ENCODE results near the gene NQO2.

Gene NQO2

DNA sequence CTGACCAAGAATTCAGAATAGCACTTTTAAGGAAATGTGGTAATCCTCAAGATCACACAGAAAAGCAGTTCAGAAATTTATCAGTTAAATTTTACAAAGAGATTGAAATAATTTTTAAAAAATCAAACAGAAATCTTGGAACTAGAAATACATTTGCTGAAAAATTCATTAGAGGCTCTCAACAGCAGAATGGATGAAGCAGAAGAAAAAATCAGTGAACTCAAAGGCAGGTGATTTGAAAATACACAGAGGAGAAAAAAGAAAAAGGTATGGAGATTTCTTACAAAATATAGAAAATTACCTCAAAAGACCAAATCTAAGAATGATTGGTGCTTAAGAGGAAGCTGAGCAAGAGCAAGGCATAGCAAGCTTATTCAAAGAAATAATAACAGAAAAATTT lies 11.5 kb downstream of the NQO2 start:
- Histone ChIP-seq H3K27ac (no peak overlapping the region), H3K4me3 (ENCODE audit: low read depth, low read length) (no peak overlapping the region), H3K9me3 (ENCODE audit: severe bottlenecking) (peaks cover 19% of the 10 kb centered on the region), H3K36me3 (peaks cover 50% of the 10 kb centered on the region), H3K27me3 (ENCODE audit: insufficient read depth, low read depth, severe bottlenecking) (no peaks in the 10 kb centered on the region)
- TF ChIP-seq, protein P1, sequence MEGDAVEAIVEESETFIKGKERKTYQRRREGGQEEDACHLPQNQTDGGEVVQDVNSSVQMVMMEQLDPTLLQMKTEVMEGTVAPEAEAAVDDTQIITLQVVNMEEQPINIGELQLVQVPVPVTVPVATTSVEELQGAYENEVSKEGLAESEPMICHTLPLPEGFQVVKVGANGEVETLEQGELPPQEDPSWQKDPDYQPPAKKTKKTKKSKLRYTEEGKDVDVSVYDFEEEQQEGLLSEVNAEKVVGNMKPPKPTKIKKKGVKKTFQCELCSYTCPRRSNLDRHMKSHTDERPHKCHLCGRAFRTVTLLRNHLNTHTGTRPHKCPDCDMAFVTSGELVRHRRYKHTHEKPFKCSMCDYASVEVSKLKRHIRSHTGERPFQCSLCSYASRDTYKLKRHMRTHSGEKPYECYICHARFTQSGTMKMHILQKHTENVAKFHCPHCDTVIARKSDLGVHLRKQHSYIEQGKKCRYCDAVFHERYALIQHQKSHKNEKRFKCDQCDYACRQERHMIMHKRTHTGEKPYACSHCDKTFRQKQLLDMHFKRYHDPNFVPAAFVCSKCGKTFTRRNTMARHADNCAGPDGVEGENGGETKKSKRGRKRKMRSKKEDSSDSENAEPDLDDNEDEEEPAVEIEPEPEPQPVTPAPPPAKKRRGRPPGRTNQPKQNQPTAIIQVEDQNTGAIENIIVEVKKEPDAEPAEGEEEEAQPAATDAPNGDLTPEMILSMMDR (IDR thresholded peaks at IDR 0.05; ENCODE audit: low read depth, low read length): no peak
- DNase-seq: no peak

DNA sequence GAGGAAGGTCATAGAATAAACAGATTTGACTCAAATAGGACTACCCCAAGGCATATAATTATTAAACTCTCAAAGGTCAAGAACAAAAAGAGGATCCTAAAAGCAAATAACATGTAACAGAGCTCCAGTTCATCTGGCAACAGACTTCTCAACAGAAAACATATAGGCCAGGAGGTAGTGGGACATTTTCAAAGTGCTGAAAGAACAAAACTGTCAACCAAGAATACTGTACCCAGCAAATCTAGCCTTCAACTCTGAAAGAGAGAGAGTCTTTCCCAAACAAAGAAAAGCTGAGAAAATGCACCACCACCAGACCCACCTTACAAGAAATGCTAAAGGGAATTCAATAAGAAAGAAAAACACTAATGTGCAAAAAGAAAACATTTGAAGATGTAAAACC lies 11.9 kb downstream of the NQO2 start:
- H3K27me3 ChIP-seq (ENCODE audit: insufficient read depth, low read depth, severe bottlenecking): no peaks in the 10 kb centered on the region
- H3K36me3 ChIP-seq: peaks cover 50% of the 10 kb centered on the region

DNA sequence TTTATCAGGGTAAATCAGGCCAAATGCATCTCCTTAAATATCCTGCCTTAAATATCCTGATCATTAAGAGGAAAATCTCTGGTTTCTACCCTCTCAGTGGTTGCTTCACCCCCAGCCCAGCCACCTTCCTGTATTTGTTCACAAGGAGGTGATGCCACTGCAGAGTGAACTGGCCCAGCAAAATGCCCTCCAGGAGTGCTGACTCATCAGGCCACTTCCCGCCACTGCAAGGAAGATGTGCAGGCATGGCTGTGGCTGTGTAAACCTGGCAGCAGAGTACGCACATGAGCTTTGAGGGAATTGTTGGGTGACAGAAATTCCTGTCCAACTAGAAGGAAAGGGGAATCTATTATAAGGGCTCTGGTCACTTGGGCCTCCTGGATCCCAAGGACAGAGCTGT lies 13.8 kb downstream of the NQO2 start:
- Histone ChIP-seq H3K9me3 (ENCODE audit: severe bottlenecking) (peaks cover 19% of the 10 kb centered on the region), H3K36me3 (peaks cover 47% of the 10 kb centered on the region), H3K4me3 (ENCODE audit: low read depth, low read length) (no peak overlapping the region), H3K27ac (no peak overlapping the region), H3K27me3 (ENCODE audit: insufficient read depth, low read depth, severe bottlenecking) (no peaks in the 10 kb centered on the region)
- DNase-seq: no peak
- TF ChIP-seq, protein P1 (IDR thresholded peaks at IDR 0.05; ENCODE audit: low read depth, low read length): no peak

More for the DNA sequence above, 11.9 kb downstream of the NQO2 start:
- H3K27ac ChIP-seq: no peak overlapping the region
- no peak for DNase-seq
- H3K4me3 ChIP-seq (ENCODE audit: low read depth, low read length): no peak overlapping the region
- H3K9me3 ChIP-seq (ENCODE audit: severe bottlenecking): peaks cover 19% of the 10 kb centered on the region
- TF ChIP-seq, protein P1 (IDR thresholded peaks at IDR 0.05; ENCODE audit: low read depth, low read length): no peak

DNA sequence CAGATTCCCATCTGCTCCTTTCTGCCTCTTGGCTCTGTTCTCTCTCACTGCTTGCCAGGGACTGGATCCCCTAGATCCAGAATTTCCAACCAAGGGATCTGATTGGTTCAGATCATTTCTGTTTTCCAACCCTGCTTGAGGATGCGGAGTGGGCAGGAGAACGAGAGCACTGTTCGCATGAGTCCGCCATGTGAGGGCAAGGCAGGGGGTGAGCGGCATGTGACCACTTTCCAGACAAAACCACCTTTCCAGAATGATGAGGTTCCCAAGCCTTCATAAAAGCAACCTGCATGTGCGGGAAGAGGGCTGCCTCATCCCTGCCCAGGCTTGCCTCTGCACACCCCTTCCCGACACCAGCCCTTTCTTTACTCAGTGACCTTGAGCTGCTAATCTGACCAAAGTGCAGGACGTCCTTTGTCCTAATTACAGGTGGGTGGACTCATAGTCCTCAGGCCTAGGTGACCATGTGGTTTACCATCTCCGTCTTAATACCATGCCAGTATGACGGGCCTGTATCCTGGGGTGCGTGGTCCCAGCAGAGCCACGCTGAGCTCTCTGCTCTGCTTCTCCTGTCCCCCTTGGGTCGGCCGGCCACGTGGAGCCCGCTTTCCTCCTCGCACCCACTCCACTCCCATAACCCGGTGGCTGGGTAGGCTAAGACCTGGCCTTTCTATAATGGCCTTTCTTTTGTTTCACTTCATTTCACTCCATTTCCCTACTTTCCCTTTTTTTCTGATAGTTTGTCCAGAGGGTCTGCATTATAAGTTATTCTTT lies 14.4 kb downstream of the NQO2 start:
- TF ChIP-seq, protein P1 (IDR thresholded peaks at IDR 0.05; ENCODE audit: low read depth, low read length): no peak
- Histone ChIP-seq H3K36me3 (peaks cover 47% of the 10 kb centered on the region), H3K9me3 (ENCODE audit: severe bottlenecking) (peaks cover 16% of the 10 kb centered on the region), H3K27ac (no peak overlapping the region), H3K27me3 (ENCODE audit: insufficient read depth, low read depth, severe bottlenecking) (no peaks in the 10 kb centered on the region), H3K4me3 (ENCODE audit: low read depth, low read length) (no peak overlapping the region)
- no peak for DNase-seq

DNA sequence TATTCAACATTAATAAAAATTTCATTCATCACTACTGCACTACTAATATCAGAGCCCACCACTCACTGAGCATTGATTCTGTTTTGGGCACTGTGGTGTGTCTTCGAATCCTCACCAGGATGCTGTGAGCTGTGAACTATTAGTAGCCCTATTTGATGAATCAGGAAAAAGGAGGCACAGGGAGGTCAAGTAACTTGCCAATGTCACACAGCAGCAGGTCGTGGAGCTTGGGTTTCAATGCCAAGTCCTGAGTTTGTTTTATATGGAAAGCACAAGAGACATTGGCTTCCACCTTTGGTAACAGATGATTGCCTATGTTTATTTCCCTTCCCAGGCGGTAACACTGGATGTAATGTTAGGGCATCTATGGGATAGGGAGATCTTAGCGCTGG lies 15.0 kb downstream of the NQO2 start:
- peaks cover 45% of the 10 kb centered on the region for H3K36me3 ChIP-seq
- TF ChIP-seq, protein P1 (IDR thresholded peaks at IDR 0.05; ENCODE audit: low read depth, low read length): no peak
- no peak for DNase-seq
- no peak overlapping the region for H3K27ac ChIP-seq
- no peaks in the 10 kb centered on the region for H3K27me3 ChIP-seq (ENCODE audit: insufficient read depth, low read depth, severe bottlenecking)
- H3K9me3 ChIP-seq (ENCODE audit: severe bottlenecking): peaks cover 14% of the 10 kb centered on the region
- no peak overlapping the region for H3K4me3 ChIP-seq (ENCODE audit: low read depth, low read length)

DNA sequence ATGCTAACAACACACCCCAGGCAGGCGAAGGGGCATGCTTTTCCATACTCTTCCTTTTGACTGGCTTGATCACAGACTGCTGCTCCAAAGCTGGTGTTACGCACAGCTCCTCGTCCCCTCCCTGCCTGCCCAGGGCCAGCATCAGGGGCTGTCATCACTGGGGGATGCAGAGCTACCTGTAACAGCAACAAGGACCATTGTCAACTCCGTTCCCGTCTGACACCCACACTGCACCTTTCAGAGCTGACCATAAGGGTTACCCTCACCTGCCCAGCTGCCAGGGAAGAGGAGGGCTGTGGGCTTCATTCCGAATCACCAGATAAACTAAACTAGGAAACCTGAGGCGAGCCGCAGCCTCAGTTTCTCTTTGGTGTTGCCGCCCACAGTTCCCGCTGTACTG lies 15.4 kb downstream of the NQO2 start:
- Histone ChIP-seq H3K27me3 (ENCODE audit: insufficient read depth, low read depth, severe bottlenecking) (no peaks in the 10 kb centered on the region), H3K9me3 (ENCODE audit: severe bottlenecking) (peaks cover 14% of the 10 kb centered on the region), H3K36me3 (peaks cover 43% of the 10 kb centered on the region), H3K4me3 (ENCODE audit: low read depth, low read length) (no peak overlapping the region), H3K27ac (no peak overlapping the region)
- DNase-seq: no peak
- TF ChIP-seq, protein P1 (IDR thresholded peaks at IDR 0.05; ENCODE audit: low read depth, low read length): no peak
